Middle frontal gyrus (tissue), 1 donor: Measurements from ENCODE around the gene BABAM2.
A peak's percentile ranks its signal among the peaks of the same experiment; 100 is the strongest.
"Not testable (repeated sequence)": the region's sequence is repeated elsewhere in the genome, so short reads cannot be mapped to it uniquely, and the experiment has no call there.

Experiments used
- DNase-seq: peaks from one replicate; pipeline ENCODE4 v3.0.0-alpha.2; 2015; ENCODE audit warnings: low spot score; ENCODE audit errors: extremely low spot score

The BABAM2 gene

DNA sequence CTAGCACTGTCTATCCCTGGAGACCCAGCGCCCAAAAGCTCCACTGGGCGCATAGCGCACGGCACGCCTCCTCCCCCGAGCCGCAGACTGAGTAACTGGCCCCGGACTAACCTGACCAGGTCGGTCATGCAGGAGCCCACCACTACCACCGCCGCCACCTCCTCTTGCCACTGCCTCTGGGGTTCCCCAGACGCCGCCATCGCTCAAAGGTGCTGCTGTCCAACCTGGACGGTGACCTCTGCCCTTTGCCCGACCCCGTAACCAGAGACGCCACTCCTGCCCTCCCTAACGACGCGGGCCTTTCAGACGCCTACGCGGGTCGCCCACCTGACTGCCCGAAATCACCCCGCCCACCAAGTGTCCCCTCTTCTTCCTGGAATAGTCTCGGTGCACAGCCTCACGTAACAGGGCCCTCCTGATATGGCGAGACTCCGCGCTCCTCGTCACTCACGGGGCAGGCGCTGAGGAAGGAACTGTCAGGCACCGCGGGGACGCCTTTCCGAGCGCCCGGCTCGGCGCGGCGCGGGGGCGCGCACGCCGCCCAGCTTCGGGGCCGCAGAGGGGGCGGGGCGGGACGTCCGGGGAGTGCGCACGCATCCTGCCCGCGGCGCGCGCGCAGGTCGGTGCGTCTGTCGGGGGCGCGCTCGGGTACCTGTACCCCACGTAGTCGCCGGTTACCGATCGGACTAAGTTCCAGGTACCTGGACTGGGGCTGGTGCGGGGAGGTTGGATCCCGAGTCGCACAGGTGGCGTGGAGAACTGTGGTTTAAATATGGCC lies at the start of gene BABAM2, which contains the start of gene RBKS:
Gene BABAM2, plus strand, starts transcription at position 584 of the 778 bp plus-strand sequence. CDS start 3,828 bp downstream, outside the sequence.
Gene RBKS, minus strand, starts transcription at position 242 of the 778 bp plus-strand sequence. Its CDS starts 42 bp downstream, at position 200.
- peak; percentile 54 for DNase-seq

DNA sequence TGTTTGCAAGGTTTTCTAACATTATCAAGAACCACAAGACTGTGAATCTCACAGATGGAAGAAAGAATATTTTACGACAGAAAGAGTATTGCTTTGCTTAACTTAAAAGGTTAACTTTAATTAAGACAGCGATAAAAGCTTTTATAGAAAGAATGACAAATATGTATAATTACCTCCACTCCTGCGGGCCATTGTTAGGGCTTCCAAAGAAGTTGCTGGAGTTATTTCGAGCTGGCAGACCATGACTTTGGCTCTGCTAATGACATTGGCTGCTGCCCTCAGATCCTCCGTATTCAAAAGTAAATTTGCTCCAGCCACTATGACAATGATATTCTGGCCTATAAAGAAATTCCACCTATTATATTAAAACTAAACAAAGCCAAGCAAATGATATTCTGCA lies 47.6 kb upstream of the BABAM2 start:
- no peak for DNase-seq

DNA sequence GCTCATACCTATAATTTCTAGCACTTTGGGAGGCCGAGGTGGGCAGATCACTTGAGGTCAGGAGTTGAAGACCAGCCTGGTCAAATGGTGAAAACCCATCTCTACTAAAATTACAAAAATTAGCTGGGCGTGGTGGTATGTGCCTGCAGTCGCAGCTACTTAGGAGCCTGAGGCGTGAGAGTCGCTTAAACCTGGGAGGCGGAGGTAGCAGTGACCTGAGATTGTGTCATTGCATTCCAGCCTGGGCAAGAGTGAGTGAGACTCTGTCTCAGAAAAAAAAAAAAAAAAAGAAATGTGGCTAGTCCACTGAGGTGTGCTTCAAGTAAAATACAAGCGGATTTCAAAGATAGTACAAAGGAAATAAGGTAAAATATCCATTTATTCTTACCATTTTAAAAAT lies 46.5 kb upstream of the BABAM2 start:
- no peak for DNase-seq

DNA sequence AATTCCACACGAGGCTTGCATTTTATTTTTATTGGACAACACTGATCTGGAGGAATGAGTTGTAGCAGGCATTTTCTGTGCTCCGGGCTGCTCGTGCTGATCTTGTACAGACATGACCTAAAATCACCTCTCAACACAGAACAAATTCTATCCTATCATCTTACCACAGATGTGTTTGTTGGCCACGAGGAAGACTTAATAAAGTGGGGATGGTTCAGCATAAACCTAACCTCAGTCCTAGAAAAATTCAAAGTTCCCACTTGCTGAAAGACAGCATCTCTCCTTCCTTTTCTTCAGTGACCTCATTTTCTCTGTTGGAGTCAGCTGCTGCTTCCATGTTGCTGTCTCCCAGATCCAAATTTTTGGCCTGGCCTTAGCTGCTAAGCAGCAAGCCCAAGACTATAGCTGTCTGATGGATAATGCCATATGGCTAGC lies 45.7 kb upstream of the BABAM2 start:
- no peak for DNase-seq

DNA sequence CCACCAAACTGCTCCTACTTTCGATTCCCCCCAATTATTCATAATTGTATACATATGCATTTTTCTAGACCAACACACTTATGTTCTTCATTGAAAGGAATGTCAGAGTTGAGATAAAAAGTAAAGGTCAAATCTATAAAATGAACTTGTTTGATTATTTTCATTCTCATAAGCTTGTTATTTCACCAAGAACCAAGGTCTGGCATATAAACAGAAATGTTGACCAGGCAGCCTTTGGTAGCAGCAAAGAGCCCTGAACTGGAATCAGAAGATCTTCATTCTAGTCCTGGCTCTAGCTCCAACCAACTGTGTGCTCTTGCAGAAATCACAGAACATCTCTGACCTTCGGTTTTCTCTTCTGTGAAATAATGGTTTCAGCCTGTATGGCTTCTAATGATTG lies 43.2 kb upstream of the BABAM2 start:
- DNase-seq: no peak

DNA sequence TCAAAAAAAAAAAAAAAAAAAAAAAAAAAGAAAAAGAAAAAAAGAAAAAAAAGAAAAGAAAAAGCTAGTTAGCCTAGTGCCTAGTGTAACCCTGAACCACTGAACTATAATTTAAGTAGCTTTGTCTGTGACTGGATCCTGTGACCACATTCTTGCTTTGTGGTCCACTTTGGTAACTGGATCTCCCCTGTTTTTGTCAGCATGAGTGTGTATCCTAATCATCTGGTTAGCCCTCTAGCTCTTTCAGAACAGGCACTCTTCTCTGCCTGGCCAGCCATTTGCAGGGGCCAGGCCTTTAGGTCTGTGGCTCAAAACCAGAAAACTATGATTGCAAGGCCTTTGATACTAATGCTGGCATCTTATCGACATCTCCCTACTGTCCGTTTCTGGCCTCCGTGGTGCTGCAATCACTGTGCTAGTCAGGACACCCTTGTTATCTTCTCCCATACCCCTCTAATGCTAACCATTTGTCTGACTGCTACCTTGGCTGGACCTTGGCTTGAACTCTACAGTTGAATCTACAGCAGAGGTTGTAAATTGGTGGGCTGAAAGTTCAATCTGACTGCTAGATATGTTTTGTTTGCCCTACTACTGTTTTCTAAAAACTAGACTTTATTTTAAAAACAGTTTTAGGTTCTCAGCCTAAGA lies 40.8 kb upstream of the BABAM2 start:
- DNase-seq: no peak

DNA sequence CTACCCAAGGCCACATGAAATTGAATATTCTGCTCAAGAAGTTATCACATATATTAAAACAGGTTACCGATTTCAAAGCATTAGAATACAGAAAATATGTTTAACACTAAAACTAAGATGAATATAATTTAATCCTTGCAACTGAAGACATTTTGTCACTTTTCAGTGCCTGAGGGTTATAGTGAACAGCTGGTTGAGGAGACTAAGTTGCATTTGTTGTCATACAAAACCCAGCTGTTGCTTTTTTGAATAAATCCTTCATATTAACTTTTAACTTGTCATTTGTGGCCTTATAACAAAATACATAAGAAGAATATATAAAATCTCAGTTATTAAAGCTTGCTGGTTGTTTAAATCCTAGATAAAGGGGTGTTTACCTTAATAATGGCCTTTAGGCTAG lies 37.8 kb upstream of the BABAM2 start:
- no peak for DNase-seq

DNA sequence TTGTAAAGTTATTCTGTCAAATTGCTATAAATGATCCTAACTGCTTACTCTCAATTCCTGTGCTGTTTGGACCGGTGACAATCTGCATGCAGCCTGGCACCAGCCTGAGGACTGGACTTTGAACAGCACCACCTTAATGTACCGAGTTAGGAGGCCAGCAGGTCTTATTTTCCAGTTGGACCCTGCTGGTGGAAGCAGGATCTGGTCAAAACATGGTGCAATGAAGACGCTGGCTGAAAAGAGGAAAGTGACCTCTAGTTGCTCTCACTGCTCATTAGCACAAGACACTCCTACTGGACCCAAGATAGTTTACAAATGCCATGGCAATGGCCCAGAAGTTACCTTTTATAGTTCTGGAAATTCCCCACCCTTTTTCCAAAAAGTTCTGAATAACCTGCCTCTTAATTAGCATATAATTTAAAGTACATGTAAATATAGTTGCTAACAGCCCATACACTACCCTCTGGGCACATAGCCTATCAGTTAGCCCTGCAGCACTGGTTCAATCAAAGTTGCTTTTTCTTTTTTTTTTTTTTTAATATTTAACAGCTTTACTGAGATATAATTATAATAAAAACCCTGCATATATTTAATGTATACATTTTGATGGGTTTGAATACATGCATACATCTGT lies 36.2 kb upstream of the BABAM2 start:
- DNase-seq: no peak

DNA sequence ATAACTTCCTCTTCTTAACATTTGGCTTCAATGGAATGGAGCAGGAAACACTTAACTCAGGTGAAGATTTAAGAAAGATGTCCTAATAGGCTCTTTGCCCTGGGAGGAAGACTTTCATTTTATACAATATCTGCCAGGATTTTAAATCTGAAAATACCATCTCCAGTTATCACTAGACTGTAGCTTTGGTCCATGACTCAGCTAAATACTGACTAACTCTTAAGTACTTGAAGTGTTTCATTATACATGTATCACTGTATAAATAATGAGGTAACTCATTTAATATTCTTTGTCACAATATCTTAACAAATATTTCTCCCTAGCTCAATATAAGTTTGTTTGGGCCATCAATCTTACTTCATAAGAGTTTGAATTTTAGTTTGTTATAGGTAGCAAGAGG lies 35.1 kb upstream of the BABAM2 start:
- no peak for DNase-seq

DNA sequence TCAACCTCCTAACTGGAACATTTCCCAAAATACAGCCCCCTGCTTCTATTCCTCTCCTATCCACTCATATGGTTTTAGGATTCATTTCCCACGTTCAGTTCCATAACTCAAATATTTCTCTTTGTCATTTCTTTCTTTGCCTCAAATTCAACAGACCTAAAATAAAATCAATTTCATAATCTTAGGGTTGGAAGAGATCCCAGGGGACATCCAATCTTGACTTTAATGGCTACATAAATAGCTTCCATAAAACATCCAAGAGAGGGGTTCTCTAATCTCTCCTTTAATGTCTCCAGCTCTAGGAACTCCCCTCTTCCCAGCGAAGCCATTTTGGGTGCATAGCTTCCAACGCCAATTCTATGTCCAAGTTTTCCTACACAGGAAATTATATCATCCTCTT lies 34.1 kb upstream of the BABAM2 start:
- no peak for DNase-seq

DNA sequence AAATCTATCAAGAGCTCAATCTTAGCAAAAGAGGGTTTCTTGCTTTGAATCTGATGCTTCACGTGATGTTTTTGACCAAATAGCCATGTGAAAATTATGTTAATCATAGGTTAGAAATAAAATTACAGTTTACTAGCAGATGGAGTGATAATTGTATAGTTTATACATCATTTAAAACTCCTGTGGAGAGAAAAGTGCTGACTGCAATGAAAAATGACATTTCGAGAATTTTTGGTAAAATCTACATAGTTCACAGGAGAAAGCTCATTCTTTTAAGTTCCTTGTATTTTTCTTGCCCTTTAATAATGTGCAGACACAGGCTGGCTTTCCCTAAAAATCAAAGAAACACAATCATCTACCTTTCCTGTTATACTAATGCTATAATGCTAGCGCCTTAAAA lies 33.6 kb upstream of the BABAM2 start:
- DNase-seq: no peak

DNA sequence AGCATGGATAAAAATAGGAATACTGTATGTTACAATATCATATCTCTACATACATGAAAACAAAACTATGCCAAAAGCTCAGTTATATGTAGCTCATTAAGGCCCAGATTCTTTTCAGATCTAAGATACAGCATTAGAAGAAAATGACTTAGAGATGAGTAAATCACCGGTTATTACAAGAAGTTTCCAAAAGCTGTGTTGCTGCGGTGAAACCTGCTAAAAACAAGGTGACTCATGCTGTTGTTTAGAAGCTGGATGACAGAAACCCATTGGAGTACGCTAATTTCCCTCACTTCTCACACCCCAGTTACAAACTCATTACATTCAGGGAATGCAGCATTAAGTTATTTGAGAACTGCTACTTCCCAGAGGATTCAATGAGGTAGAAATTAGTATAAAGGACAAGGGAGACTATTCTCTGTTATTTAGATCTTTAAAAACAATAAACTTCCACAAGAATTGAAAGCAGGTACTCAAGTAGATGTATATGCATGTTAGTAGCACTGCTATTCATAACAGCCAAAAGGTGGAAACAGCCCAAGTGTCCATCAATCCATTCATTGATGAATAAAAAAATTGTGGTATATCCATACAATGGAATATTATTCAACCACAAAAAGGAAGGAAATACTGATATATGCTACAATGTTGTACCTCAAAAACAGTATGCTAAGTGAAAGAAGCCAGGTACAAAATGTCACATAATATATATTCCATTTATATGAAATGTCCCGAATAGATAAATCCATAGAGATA lies 32.9 kb upstream of the BABAM2 start:
- DNase-seq: no peak

DNA sequence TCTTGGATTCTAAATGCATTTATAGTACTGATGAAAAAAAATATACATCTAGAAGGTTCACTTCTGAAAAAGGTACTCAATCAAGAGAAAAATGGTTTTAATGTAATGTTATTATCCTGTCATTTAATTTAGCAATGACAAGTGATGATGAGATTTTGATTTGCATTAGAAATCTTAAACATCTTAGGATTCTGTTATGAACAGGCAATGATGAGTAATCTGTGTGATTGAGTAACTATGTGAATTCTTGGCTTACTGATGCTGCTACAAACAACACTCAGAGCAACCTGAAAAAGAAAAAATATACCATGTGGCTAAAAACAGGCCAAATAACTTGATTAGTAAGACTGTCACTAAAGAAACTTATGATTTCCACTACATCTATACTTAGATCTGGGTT lies 30.4 kb upstream of the BABAM2 start:
- no peak for DNase-seq

DNA sequence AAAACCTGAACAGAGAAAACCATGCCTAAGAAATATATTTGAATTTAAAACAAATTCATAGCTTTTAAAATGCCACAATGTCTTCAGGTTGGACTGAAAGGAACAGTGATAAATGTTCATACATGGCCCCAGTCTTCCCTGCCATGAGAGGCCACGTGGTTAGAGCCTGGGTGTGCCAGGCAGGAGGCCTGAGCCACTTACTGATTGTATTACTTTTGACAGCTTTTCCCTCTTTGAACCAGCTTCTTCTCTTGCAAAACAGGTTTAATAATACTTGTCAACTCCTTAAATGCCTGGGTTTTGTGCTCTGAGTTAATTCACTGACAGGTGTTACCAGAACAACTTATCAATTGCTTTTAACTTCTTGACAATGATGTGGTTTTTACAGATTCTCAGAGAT lies 27.4 kb upstream of the BABAM2 start:
- no peak for DNase-seq

DNA sequence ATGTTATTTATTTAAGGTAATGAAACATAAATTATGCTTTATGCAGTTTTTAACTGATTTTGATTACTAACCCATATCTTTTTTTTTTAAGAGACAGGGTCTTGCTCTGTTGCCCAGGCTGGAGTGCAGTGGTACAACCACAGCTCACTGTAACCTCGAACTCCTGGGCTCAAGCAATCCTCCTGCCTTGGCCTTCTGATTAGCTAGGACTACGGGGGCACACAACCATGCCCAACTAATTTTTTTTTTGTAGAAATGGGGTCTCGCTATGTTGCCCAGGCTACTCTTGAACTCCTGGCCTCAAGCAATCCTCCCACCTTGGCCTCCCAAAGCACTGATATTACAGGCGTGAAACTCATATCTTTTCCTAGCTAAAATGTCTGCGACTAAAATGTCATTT lies 26.6 kb upstream of the BABAM2 start:
- not testable (repeated sequence) for DNase-seq

DNA sequence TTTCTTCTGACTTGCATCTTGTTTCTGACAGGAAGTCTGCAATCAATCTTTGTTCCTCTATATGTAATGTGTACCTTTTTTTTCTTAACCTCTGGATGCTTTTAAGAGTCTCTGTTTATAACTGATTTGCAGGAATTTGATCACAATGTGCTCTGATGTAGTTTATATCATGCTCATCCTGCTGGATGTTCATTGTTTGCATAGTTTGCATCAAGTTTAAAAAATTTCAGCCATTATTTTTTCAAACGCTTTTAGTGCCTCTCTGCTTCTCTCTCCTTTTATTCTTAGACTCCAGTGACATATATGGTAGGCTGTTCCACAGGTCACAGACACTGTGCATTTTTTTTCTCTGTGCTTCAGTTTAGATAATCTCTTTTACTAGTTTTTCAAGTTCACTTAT lies 24.3 kb upstream of the BABAM2 start:
- DNase-seq: no peak

DNA sequence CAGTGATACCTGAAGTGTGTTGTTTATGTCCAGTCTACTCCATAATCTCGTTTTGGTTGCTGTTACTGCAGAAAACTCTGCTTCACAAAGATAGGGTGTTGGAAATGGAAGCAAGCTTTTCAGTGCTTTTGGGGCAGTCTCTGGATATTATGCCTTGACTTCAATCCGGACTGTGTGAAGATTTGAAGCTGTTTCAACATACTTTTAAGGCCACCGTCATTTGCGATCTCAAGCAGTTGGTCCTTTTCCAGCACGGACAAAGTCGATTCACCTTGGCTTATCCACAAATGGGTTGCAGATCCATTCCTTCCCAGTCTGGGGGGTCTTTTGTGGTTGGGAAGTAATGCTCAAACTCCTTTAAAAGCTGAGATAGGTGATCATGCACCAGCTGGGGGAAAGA lies 20.8 kb upstream of the BABAM2 start:
- DNase-seq: no peak

DNA sequence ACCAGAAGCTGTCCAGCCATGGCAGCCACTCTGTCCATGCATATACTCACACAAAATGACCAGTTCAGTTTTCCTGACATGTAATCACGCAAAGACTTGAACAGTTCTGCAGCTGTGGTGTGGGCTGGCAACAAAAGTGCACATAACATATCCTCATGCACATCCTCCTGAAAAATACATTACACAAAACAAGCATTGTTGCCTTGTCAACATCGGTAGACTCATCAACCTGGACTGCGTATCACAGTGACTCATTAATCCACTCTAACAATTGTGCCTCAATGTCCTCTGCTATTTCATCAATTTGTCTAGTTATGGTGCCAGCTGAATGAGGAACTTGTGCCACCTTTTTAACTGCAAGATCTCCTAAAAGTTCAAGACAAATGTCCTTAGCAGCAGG lies 19.8 kb upstream of the BABAM2 start:
- DNase-seq: no peak

DNA sequence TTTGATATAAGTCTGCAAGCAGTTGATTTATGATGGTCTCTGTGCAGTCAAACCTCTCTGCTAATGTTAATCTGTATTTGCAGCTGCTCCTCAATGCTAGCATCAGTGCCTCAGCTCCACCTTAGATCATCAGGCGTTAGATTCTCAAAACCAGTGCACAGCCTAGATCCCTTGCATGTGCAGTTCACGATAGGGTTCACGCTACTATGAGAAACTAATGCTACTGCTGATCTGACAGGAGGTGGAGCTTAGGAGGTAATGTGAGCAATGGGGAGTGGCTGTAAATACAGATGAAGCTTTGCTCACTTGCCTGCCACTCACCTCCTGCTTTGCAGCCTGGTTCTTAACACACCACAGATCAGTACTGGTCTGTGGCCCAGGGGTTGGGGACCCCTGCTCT lies 18.7 kb upstream of the BABAM2 start:
- no peak for DNase-seq

DNA sequence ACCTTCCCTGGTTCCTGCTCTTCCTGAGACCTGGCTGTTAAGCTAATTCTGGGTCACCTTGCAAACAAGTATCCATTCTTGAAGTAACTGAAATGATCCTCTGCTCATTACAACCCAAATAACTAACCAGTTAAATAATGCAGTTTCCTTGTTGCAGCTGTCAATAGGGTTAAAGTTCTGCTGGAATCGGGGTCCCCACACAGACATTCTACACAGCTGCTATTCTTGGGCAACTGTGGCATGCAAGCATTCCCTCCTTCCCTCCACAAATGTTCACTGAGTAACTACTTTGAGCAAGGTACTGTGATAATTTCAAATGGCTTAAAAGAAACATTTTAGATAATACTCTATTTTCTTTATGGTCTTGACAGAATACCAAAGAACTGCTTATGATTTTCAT lies 17.4 kb upstream of the BABAM2 start:
- DNase-seq: no peak

DNA sequence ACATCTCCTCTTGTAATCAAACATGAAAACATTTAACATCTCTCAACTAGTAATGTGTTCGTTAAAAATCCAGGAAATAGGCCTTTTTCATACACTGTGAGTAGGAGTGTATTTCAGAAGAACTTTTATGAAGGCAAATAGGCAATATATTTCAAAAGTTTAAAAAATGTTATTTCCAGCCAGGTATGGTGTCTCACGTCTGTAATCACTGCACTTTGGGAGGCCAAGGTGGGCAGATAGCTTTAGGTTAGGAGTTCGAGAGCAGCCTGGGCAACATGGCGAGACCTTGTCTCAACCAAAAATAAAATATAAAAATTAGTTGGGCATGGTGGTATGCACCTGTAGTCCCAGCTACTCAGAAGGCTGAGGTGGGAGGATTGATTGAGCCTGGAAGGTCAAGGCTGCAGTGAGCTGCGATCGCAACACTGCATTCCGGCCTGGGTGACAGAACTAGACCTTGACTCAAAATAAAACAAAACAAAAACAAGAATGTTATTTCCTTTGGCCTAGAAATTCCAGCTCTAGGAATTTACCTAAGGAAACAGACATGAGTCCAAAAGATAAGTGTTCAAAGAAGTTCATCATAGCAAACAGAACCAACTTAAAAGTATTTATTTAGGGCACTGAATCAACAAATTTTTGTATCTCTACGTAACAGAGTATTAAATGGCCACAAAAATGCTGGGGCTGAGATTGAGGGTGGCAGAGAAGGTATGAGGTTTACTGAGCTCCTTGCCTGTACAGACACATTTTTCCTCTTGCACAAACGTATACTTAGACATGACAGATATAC lies 15.2 kb upstream of the BABAM2 start:
- no peak for DNase-seq
